Right renal pelvis (tissue), 4 donors: ENCODE results near the gene RNF220. TPM values are rescaled to one million over a fixed set of nuclear protein-coding genes. Genes with fewer than 3 reads are reported as not detected.
"Not testable (repeated sequence)": the region's sequence is repeated elsewhere in the genome, so short reads cannot be mapped to it uniquely, and the experiment has no call there.

Experiments used
- DNase-seq, 4 donors: peaks; one replicate each; pipeline ENCODE4 v3.0.0-alpha.2; 2013; ENCODE audit warnings: low read depth in 4 of 4, low spot score in 3 of 4, missing footprints in 1 of 4
- polyA plus RNA-seq, 4 donors: library from polyadenylated mRNA; unstranded; fragments of 120-200 nt; gene quantifications; one replicate each; pipeline ENCODE4 v1.2.1, GENCODE V29; 2013; ENCODE audit not compliant: insufficient read length in 4 of 4

Gene RNF220
- polyA plus RNA-seq, 4 donors: 93.0 to 101 (median 95.7) TPM

- DNase-seq: peak in 1 of 4 donors; percentile 48
These were observed 80.3 kb downstream of the RNF220 start for GRCh38 chr1:44485229-44485933.

GRCh38 chr1:44485934-44486460, 80.9 kb downstream of the RNF220 start:
- no peak for DNase-seq

GRCh38 chr1:44489481-44489880, 84.4 kb downstream of the RNF220 start:
- DNase-seq: no peak

GRCh38 chr1:44496541-44497171, 91.6 kb downstream of the RNF220 start:
- DNase-seq: no peak

GRCh38 chr1:44497422-44498170, 92.5 kb downstream of the RNF220 start:
- no peak for DNase-seq

GRCh38 chr1:44499306-44499705, 94.3 kb downstream of the RNF220 start:
- no peak for DNase-seq

GRCh38 chr1:44500181-44501046, 95.4 kb downstream of the RNF220 start:
- DNase-seq: no peak

GRCh38 chr1:44501047-44501890, 96.2 kb downstream of the RNF220 start:
- no peak for DNase-seq

GRCh38 chr1:44502823-44503222, 97.8 kb downstream of the RNF220 start:
- not testable (repeated sequence) for DNase-seq

GRCh38 chr1:44503625-44504024, 98.6 kb downstream of the RNF220 start:
- DNase-seq: no peak

GRCh38 chr1:44505210-44505993, 100.3 kb downstream of the RNF220 start:
- DNase-seq: no peak

- DNase-seq: no peak
These were observed 102.7 kb downstream of the RNF220 start for GRCh38 chr1:44507490-44508396.

- no peak for DNase-seq
These were observed 103.3 kb downstream of the RNF220 start for GRCh38 chr1:44508397-44508745.

GRCh38 chr1:44511363-44511762, 106.3 kb downstream of the RNF220 start:
- no peak for DNase-seq

GRCh38 chr1:44511769-44512168, 106.7 kb downstream of the RNF220 start:
- no peak for DNase-seq

- DNase-seq: no peak
These were observed 107.3 kb downstream of the RNF220 start for GRCh38 chr1:44512313-44512885.

- no peak for DNase-seq
These were observed 108.1 kb downstream of the RNF220 start for GRCh38 chr1:44513111-44513510.
